NCI-H2107 treated with DMSO at 0.1 percent for 48 hours (cell line): Measurements from ENCODE around the gene AP4B1.

Source experiments
- DNase-seq: peaks from one replicate; lab custom pipeline; 2025; ENCODE audit not compliant: unreplicated experiment; lab: John Stamatoyannopoulos, UW

The AP4B1 gene

DNA sequence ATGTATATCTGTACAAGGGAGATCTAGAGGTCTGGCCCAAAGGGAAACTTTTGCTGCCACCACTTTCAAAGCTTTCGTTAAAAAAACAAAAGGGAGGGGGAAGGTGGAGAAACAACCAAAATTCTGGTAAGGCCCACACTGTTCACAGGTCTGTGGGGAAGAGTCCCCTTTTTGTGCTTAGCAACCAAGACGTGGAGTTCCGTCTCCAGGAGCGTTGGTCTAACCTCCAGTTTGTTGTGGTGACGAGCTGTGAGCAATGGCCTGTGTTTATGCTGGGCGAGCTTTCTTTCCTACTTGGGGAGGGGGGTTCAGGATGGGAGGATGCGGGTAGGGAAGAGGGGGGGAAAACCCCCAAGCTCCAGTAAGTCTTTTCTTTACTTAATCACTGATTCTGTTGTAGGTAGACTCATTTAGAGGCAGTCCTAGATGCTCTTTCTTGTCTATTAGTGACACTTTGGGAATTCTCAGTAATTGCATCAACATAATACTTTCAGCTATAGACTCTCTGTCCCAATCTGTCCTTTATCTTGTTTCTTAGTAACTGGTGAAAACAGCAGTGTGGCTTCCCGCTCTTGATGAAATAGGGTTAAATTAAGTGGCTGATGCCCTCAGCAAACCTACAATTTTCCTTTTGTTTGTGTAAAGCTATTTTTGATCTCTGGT, 26.0 kb upstream of the AP4B1 start:
- no peak for DNase-seq

DNA sequence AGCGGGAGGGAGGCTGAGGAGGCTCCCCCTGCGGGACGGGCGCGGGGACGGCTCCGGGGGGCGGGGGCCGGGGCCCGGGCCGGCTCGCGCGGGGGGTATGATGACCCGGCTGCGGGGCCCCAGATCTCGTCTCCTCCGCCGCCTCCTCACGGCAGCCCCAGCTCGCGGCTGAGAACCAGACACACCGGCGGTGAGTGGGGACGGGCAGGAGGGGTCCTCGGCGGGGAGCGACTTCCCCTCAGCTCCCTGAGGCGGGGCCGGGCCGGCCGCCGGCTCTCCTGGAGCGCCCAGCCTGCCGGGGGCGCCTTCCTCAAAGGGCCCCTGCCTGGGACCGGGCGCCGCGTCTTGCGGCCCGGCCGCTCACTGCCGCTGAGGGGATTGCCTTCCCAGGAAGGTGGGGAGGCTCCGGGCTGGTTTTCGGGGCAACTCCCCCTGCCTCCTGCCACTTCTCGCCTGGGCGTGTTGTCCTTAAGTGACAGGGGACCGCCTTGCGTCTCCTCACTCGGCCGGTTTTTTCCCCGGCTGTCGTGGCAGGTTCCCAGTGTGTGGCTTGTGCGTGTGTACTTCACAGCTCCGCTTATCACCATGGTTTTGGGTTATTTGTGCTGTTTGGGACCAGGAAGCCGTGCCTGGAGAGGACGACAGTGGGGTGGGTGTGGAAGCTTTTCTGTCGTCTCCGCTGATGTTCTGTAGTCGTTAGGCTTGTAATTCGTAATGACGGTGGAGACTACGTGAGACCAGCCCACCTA, 25.3 kb upstream of the AP4B1 start:
- no peak for DNase-seq

DNA sequence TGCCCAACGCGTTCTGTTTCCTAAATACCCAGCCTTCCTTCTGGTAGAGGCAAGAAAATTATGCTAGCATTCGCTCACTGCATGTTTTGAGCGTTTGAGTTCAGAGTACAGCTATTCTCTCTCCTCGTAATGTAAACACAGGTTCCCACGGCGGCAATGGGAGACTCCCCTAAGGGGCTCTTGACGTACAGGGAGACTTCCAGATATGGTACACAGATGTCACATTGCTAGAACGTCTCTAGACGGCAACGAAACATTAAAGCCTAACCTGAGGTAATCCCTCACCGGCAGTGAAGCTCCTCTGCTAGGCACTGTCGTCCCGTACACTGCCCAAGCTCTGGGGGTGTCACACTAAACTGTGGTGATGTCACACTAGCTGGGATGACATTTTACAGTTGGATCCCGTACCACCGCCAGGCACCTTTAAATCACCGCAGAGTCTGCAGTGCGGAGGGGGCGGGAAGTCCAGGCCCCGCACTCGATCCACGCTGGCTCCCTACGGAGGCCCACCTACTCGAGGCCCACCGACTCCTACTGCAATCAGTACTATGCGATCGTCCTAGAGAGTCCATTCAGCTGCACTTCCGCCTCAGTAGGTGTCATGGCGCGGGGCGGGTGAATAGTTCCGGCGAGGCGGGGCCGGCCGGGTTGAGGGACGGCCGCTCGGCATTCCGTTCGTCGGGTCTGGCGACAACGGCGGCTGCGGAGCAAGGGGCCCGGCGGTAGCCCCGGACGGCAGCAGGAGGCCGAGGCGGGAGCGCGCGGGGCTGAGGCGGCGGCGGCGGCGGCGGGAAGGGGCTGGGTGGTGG, 24.5 kb upstream of the AP4B1 start, which contains the start of gene HIPK1:
HIPK1 (plus strand) TSS at position 384 of the 809 bp plus-strand sequence.
- peak; percentile 93 for DNase-seq

DNA sequence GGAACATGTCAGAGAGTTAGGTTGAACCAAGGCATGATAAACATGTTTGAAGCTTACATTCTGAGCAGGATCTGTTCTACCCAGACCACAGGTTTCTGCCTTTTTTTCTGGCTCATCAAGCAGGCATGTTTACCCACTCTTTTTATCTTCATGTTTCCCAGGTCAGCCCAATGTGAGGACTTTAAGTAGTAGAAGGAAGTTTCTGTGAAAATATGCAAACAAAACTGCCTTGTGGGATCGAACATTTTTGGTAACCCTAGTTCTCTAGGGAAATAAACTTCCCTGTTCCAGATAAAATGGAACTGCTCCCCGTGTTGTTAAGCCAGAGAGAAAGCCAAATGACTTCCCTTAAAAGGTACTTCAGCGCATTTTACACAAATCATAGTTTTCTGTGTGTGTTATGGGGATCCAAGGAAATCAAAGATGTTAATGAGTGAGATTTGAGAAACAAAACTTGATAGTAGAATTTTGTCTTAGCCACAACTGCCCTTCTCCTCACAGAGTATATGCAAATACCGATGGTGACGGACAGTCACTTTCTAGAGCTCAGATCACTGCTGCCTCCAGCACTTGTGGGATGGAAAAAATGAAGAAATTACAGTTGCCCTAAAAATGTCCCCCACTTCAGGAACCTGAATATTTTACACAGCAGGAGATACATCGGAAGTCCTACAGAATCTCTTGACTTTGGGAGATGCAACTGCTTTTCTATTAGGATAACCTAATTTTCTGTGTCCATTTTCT, 23.8 kb upstream of the AP4B1 start:
- no peak for DNase-seq

DNA sequence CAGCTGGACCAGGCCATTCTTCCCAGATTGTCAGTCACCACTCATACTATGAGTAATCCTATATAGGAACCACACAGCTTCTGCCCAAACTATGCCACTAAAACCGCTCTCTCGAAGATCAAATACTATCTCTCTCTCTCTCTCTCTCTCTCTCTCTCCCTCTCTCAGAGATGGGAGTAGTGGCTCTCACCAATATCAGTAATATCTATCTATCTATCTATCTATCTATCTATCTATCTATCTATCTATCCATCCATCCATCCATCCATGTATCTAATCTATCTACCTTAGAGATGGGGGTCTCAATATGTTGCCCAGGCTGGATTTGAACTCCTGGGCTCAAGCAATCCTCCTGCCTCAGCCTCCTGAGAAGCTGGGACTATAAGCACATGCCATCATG, 19.9 kb upstream of the AP4B1 start:
- no peak for DNase-seq

DNA sequence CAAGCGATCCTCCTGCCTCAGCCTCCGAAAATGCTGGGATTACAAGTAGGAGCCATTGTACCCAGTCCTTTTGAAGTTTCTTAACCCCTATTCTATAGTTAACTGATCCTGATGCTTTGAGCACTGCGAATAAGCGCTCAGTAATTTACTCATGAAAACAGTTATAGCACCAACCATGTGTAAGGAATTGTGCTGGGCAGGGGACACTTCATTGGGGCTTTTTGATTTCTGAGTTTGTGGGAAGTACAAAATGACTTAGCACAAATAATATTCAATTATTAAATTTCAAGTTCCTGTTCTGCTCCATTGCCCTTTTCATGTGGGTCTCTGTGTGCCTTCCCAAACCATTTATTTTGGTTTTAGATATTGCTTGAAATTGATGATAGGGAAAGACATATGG, 18.4 kb upstream of the AP4B1 start:
- no peak for DNase-seq

DNA sequence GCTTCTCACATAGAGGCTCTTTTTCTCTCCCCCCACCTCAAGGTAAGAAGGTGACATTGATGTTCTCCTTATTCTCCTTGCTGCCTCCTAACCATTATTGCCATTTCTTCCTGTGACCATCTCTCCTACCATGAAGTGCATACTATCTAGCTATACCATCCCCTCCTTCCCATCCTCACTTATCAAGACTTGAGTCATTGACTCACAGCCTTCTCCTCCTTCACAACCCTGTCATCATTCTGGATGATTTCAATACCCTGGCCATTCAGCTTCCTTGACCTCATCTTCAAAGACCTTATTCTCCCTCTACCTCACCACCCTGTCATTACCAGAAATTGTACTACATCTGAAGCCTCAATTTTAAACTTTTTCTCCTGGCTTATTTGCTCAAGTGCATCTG, 13.6 kb upstream of the AP4B1 start:
- DNase-seq = no peak

DNA sequence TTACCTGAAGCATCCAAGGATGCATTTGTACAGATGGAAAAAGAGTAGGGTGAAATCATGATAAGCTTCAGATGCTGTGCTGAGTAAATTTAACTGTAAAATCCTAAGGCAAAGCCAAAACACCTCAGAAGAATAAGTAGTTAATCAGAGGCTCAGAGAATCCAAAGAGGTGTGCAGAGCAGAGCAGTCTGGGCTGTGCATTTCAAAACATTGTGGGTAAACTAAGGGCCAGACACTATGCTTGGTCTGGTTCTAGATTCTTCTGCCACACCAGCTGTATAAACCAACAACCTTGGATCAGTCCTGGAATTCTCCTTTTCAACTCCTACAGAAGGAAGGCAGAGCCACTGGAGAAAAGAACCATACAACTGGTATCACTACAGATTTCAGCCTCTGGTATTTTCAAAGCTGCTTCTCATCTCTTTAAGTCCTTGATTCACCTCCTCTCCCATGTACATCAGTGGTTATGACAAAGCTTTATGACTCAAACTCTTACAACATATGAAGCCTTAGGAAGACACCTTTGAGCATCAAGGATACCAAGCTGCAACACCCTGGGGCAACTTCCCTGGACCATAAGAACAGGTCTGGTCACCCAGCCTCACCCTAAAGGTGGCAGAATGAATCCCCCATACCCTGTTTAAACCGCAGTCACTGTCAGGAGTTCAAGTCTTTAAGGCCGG, 12.9 kb upstream of the AP4B1 start:
- DNase-seq = no peak

DNA sequence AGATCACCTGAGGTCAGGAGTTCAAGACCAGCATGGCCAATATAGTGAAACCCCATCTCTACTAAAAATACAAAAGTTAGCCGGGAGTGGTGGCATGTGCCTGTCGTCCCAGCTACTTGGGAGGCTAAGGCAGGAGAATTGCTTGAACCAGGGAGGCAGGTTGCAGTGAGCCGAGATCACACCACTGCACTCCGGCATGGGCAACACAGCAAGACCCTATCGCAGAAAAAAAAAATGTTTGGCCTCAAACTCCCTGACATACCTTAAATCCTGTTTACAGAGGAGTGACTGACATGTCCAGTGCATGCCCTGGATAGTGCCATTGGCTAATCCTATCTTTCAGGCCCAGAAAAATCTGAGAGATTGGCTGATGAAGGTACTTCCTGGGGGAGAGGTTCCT, 12.4 kb upstream of the AP4B1 start:
- DNase-seq = no peak

DNA sequence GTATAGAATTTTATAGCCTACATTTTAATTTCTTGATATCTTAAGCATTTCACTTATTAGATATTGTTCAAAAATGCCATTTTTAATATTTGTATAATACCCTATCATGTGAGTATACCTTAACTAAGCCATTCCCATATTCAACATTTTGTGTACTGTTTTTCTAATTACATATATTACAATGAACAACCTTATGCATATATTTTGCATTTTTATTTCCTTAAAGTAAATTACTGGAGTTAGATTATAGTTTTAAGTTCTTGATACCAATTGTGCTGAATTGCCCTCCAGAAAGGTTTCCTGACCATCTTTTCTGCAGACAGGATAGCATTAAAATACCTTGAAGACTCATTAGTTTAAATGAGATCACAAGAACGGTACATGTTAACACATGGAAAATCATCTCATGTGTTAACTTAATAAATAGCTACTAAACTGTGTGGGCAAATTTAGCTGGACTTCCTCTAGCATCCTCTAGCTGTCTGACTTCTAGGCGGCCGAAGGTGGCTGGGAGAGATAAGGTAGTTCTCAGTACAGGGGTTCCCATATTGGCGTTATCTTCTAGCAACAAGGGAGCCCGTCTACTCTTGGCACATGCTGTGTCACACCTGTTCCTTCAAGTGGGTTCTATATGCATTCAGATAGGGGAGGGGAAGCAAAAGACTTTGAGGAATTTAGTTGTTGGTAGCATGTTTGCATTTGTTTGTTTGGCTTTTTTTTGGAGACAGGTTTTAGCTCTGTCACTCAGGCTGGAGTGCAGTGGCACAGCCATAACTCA, 9.5 kb upstream of the AP4B1 start:
- no peak for DNase-seq

DNA sequence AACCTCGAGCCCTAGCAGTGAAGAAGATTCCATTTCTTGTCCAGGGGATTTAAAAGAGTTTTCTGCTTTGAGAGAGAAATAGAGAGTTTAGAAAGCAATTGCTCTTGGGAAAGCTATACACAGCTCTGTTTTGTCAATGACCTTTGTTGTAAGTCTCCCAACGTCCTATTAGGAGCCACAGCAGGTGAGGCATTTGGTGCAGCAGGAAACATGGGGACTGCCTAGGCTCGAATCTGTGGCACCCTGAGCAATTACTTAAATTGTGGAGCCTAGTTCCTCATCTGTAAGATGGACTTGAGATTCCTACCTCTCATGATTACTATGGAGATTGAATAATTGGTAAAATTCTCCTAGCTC, 8.7 kb upstream of the AP4B1 start:
- DNase-seq = no peak

DNA sequence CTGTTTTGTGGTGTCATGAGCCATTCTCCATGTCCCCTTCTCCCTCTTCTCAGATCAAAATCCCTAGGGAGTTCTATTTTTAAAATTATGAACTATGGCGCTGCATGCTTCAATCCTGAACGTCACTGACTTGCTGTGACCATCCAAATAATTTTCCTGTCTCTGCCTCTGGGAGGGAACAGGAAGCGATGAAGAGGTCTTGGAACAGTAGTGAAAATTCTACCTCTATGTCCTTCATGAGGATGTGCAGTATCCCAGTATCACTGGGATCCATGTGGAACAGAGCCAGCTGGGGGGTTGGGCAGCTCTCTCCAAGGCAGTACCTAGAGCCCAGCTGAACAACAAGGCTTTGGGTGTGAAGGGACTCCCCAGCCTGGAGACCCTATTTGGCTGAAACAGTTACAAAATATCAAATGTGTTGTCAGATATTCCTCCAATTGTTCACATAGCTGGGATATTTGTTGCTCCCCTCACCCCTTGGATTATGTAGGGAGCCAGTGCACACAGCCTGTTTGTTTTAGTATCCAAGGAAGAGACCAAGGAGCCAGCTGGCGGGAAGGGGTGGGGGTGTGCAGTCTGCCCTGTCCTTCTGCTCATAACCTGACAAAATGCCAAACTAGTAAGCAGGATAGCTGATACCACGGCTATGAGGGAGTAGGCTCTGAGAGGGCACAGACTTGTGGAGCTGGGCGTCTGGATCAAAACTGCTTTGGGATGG, 8.2 kb upstream of the AP4B1 start:
- DNase-seq = peak; percentile 18

DNA sequence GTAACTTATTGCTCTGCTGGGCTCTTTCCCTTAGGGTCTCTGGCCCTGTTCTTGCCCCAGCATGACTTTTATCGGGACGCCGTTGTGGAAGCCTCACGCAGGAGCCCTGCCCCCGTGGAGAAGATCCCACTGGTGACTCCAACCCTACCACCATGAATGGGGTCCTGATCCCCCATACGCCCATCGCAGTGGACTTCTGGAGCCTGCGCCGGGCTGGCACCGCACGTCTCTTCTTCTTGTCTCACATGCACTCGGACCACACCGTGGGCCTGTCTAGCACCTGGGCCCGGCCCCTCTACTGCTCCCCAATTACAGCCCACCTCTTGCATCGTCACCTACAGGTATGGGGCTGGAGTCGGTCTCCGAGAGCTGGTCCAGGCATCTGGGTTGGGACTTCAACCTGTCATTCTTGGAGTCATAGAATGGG, 849 bp upstream of the AP4B1 start:
- DNase-seq = peak; percentile 24

DNA sequence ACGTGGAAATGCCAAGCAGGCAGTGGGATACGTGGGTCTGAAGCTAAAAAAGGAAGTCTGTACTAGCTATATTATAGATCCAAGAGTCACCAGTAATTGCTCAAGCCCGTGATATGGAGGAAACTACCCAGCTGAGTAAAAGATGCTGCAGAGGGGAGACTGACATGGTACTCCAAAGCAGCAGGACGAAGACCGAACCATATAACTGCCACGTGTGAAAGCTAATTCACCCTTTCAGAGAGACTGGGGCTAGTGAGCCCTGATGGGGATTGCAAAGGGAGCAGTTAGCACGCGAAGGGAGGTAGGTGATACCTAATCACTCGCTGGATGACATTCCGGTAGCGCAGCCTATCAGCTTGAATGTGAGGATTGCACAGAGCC, 316 bp downstream of the AP4B1 start:
- DNase-seq = peak; percentile 69

DNA sequence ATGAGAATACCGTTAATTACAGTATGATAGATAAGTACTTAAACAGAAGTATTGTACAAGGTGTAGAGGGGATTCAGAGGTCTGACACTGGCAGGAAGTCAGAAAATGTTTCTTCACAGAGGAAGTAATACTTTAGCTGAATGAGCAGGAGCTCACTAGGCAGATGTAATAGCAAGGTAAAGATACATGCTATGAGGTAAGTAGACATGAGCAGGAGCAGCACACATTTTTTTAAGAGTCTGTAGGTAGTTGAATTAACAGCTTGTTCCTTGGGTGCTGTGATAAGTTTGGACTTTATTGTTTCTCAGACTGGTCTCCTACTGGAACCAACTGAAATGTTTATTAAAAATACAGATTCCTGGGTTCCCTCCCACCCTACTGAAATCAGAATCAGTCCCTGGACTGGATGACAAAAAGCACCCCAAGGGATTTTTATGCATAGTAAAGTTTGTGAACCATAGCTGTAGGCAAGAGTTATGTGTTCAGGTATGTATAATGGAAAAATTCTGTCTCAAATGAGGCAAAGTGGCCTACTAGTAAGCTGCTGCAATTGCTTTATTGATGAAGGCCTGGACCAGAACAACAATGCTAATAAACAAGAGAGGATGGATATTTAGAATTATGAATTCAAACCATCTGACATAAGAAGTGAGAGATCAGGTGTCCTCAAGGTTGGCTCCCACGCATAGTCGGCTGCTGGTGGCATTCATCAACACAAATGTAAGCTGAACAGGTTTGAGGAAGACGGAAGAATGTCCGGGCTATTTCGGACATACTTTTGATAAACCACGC, 902 bp downstream of the AP4B1 start:
- no peak for DNase-seq

DNA sequence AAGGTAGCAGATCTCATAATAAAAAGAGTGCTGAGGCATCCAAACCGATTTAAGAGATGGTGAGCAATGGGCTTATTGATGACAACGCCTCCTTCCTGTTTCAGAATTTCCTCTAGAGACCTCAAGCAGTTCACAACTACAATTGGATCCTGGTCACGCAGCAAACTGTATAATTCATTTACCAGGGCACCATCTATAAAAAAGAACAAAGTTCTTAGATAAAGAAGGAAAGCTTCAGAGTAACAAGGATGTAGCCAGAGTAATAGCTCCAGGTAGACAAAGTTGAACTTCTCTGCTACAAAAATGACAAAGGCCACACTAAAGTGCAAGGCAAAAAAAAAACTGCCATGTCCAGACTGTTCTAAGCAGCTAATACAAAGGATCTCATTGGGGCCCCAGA, 3.4 kb downstream of the AP4B1 start:
- DNase-seq = no peak

DNA sequence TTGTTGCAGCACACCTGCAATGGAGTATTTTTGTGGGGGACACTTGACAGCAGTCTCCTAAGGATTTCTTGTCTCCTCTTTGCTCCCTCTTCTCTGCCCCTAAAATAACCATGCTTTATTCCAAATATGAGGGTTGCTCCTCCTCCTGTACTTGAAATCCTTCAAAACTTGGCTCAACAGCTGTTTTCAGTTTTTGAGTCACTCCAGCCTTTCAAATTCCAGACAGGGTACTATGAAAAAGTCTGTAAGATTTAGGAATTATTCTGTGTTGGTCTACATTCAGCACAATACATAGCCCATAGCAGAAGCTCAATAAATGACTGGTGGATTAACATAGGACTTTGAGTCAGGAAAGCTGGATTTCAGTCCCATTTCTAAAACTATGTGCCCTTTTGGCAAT, 5.5 kb downstream of the AP4B1 start:
- no peak for DNase-seq

DNA sequence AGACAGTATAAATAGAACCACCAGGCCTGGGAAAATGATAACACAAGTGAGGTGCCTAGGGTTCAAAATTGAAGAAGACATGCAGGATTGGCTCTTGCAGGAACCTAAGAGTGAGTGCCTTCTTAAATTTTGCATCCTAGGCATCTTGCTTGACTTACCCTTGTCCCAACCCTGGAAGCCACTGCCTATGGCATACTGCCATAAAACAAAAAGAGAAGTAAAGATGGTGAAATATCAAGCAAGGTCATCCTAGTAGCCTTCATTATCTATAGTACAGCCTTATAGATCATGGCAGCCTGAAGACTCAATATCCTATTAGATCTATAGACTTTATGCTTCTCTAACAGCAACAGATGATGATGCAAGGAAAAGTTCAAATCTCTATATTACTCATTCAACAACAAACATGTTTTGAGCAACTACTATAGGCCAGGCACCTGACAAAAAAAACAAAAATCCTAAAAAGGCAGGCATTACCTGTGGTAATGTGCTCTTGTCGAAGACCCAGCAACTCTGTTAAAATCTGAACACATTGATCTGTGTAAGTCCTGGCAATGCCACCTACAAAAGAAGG, 6.3 kb downstream of the AP4B1 start:
- DNase-seq = no peak
